Cardiac muscle cell (in vitro differentiated cells and primary cell): Measurements from ENCODE around the gene EYA4. TPM values are rescaled to one million over a fixed set of nuclear protein-coding genes. Genes with fewer than 3 reads are reported as not detected.

Source experiments
- DNase-seq, 2 donors: peaks; one replicate each; pipeline versions ENCODE4 v3.0.0 to v3.0.0-alpha.2; 2010 to 2017; ENCODE audit warnings: low read depth in 1 of 2, low spot score in 1 of 2
- H3K27ac ChIP-seq: fragments of 200-600 bp; sonication (generic); 2 replicates; pipeline ENCODE4 v1.5.1; 2016
- H3K27me3 ChIP-seq: fragments of 200-600 bp; sonication (generic); 2 replicates; pipeline ENCODE4 v1.6.0; 2016; ENCODE audit warnings: control low read depth
- H3K36me3 ChIP-seq: fragments of 200-600 bp; sonication (generic); 2 replicates; pipeline ENCODE4 v1.5.1; 2016; ENCODE audit warnings: control low read depth
- H3K4me1 ChIP-seq: fragments of 200-600 bp; sonication (generic); 2 replicates; pipeline ENCODE4 v1.8.1; 2017; ENCODE audit warnings: low read depth, mild to moderate bottlenecking, mixed run types
- H3K4me3 ChIP-seq: fragments of 200-600 bp; sonication (generic); 2 replicates; pipeline ENCODE4 v1.5.1; 2016; ENCODE audit warnings: mild to moderate bottlenecking
- H3K9me3 ChIP-seq: fragments of 200-600 bp; sonication (generic); 2 replicates; pipeline ENCODE4 v1.5.1; 2017; ENCODE audit warnings: low read depth, mild to moderate bottlenecking, control low read depth
- CTCF ChIP-seq: IDR thresholded peaks from 2 replicates; pipeline ENCODE4 v1.5.1; 2012; ENCODE audit warnings: low read depth, mild to moderate bottlenecking, low read length
- polyA plus RNA-seq: library from polyadenylated mRNA; unstranded; fragments of >200 nt; fragmentation: Nextera tagmentation; extraction: Ambion mirVana; gene quantifications from 2 replicates; pipeline ENCODE4 v1.2.1, GENCODE V29; 2016
- total RNA-seq: library from RNA; depleted of rRNA; stranded (reverse); fragments of >200 nt; gene quantifications from 2 replicates; pipeline ENCODE4 v1.2.3, GENCODE V29; 2016

EYA4 gene
- total and polyA plus RNA-seq, 2 experiments from 2014 or later: 0.03 to 0.11 TPM

- no peaks in the 10 kb centered on the region for H3K9me3 ChIP-seq
- H3K27ac ChIP-seq: no peak overlapping the region
- no peak for TF ChIP-seq CTCF
- no peak for DNase-seq
- H3K4me3 ChIP-seq: no peak overlapping the region
- H3K36me3 ChIP-seq: no peaks in the 10 kb centered on the region
- H3K4me1 ChIP-seq: no peaks in the 10 kb centered on the region
- H3K27me3 ChIP-seq: no peaks in the 10 kb centered on the region
Measured at GRCh38 chr6:133277228-133277899, 36.2 kb downstream of the EYA4 start.

GRCh38 chr6:133277900-133278545 is 36.9 kb downstream of the EYA4 start:
- TF ChIP-seq CTCF: no peak
- Histone ChIP-seq H3K9me3 (no peaks in the 10 kb centered on the region), H3K4me1 (no peaks in the 10 kb centered on the region), H3K27me3 (no peaks in the 10 kb centered on the region), H3K36me3 (no peaks in the 10 kb centered on the region), H3K27ac (no peak overlapping the region), H3K4me3 (no peak overlapping the region)
- no peak for DNase-seq

- peak; percentile 58 for TF ChIP-seq CTCF
- Histone ChIP-seq H3K27ac (no peak overlapping the region), H3K27me3 (no peaks in the 10 kb centered on the region), H3K4me1 (no peaks in the 10 kb centered on the region), H3K9me3 (no peaks in the 10 kb centered on the region), H3K36me3 (no peaks in the 10 kb centered on the region), H3K4me3 (no peak overlapping the region)
- peak in 1 of 2 donors; percentile 60 for DNase-seq
Measured at GRCh38 chr6:133286765-133287164, 45.6 kb downstream of the EYA4 start.

- H3K36me3 ChIP-seq: no peaks in the 10 kb centered on the region
- H3K4me1 ChIP-seq: no peaks in the 10 kb centered on the region
- no peak overlapping the region for H3K4me3 ChIP-seq
- DNase-seq: peak in 1 of 2 donors; percentile 11
- no peak overlapping the region for H3K27ac ChIP-seq
- H3K9me3 ChIP-seq: no peaks in the 10 kb centered on the region
- no peak for TF ChIP-seq CTCF
- H3K27me3 ChIP-seq: no peaks in the 10 kb centered on the region
Measured at GRCh38 chr6:133288662-133289061, 47.5 kb downstream of the EYA4 start.

GRCh38 chr6:133289733-133290306 is 48.7 kb downstream of the EYA4 start:
- TF ChIP-seq CTCF: no peak

More at GRCh38 chr6:133289733-133290306, 48.7 kb downstream of the EYA4 start:
- H3K4me3 ChIP-seq: no peak overlapping the region
- no peaks in the 10 kb centered on the region for H3K4me1 ChIP-seq
- no peaks in the 10 kb centered on the region for H3K36me3 ChIP-seq
- H3K9me3 ChIP-seq: no peaks in the 10 kb centered on the region
- H3K27me3 ChIP-seq: no peaks in the 10 kb centered on the region
- no peak for DNase-seq
- no peak overlapping the region for H3K27ac ChIP-seq
